Esophagus muscularis mucosa (tissue), 4 donors: ENCODE results near the gene TSSK1B. TPM values are rescaled to one million over a fixed set of nuclear protein-coding genes. Genes with fewer than 3 reads are reported as not detected.
"Not testable (repeated sequence)": the region's sequence is repeated elsewhere in the genome, so short reads cannot be mapped to it uniquely, and the experiment has no call there.

Experiments used
- DNase-seq: peaks from one replicate; pipeline ENCODE4 v3.0.0-alpha.2; 2017; ENCODE audit errors: extremely low spot score
- H3K27ac ChIP-seq, 4 donors: fragments of 200-600 bp; sonication (generic); replicated peaks in 1 of 4; 1 replicate in 3 of 4; 2 replicates in 1 of 4; pipeline ENCODE4 v1.5.1; 2016 to 2019; ENCODE audit warnings: mild to moderate bottlenecking in 1 of 4
- H3K27me3 ChIP-seq, 4 donors: fragments of 200-600 bp; sonication (generic); one replicate each; pipeline versions ENCODE4 v1.5.1 to v1.6.0; 2016 to 2019
- H3K36me3 ChIP-seq, 4 donors: fragments of 200-600 bp; sonication (generic); one replicate each; pipeline ENCODE4 v1.5.1; 2016 to 2019
- H3K4me1 ChIP-seq, 4 donors: fragments of 200-600 bp; sonication (generic); one replicate each; pipeline ENCODE4 v1.5.1; 2016 to 2019
- H3K4me3 ChIP-seq, 4 donors: fragments of 200-600 bp; sonication (generic); 1 replicate in 2 of 4; 2 replicates in 2 of 4; pipeline ENCODE4 v1.5.1; 2016 to 2019; ENCODE audit warnings: mild to moderate bottlenecking in 4 of 4, moderate library complexity in 1 of 4
- H3K9me3 ChIP-seq, 4 donors: fragments of 200-600 bp; sonication (generic); 1 replicate in 3 of 4; 2 replicates in 1 of 4; pipeline ENCODE4 v1.5.1; 2016 to 2019
- EP300 ChIP-seq: sonication (generic); formaldehyde crosslinking; IDR thresholded peaks from one replicate; pipeline ENCODE4 v1.6.1; 2017; ENCODE audit warnings: antibody characterized with exemption
- POLR2A ChIP-seq: fragments of 450-650 bp; IDR thresholded peaks from one replicate; pipeline ENCODE4 v1.6.1; 2017; ENCODE audit warnings: antibody characterized with exemption, moderate library complexity, mild to moderate bottlenecking, low read depth
- POLR2AphosphoS5 ChIP-seq, 2 donors: sonication (generic); formaldehyde crosslinking; IDR thresholded peaks; one replicate each; pipeline ENCODE4 v1.6.1; 2017; ENCODE audit warnings: antibody characterized with exemption in 2 of 2
- WGBS: methylation state at CpG from one replicate; pipeline ENCODE4 v1.1.5; 2018; 5-methylcytosine and 5-hydroxymethylcytosine counted together
- intact Hi-C: fragments of 100-400 bp; cut with DNase I; formaldehyde crosslinking; loops from one replicate; pipeline ENCODE4 v1.15.1; 2023
- total RNA-seq, 4 donors: library from RNA; depleted of rRNA; stranded (reverse); fragments of >200 nt; gene quantifications; one replicate each; pipeline versions ENCODE4 v1.1.0 to v1.2.1, GENCODE V29; 2016
- TF ChIP-seq, protein P1 (sequence below), 3 experiments: fragments of 200-600 bp in 2 of 3; fragments of 450-650 bp in 1 of 3; sonication (generic) in 2 of 3; IDR thresholded peaks; one replicate each; pipeline ENCODE4 v1.5.1; 2017 to 2019; ENCODE audit warnings: antibody characterized with exemption in 3 of 3, mild to moderate bottlenecking in 2 of 3, moderate library complexity in 1 of 3

The TSSK1B gene
- total RNA-seq, 4 donors from 2014 or later = under 0.01 TPM; not detected in 3

DNA sequence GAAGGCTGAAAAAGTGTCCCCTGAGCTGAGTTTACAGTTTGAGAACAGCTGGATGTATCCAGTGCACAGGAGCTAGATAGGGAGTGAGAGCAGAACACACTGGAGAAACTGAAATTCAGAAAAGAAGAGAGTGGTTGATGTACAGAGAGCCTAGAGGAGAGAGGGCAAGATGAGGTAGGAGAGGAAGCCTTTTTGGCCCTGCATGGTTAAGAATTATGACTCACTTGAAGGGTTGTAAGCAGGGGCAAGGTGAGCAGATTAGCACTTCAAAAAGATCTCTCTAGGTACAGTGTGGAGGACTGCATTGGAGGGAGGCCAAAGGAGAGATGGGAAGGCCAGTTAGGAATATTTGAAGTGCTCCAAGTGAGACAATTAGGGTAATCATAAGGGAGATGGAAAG, 28.2 kb upstream of the TSSK1B start:
- Histone ChIP-seq H3K4me3 (no peak overlapping the region), H3K9me3 (no peaks in the 10 kb centered on the region), H3K27me3 (no peaks in the 10 kb centered on the region), H3K27ac (no peak overlapping the region), H3K36me3 (no peaks in the 10 kb centered on the region), H3K4me1 (no peaks in the 10 kb centered on the region)
- DNase-seq = no peak
- intact Hi-C loops = no loop called here
- TF ChIP-seq EP300 = no peak
- TF ChIP-seq, protein P1, sequence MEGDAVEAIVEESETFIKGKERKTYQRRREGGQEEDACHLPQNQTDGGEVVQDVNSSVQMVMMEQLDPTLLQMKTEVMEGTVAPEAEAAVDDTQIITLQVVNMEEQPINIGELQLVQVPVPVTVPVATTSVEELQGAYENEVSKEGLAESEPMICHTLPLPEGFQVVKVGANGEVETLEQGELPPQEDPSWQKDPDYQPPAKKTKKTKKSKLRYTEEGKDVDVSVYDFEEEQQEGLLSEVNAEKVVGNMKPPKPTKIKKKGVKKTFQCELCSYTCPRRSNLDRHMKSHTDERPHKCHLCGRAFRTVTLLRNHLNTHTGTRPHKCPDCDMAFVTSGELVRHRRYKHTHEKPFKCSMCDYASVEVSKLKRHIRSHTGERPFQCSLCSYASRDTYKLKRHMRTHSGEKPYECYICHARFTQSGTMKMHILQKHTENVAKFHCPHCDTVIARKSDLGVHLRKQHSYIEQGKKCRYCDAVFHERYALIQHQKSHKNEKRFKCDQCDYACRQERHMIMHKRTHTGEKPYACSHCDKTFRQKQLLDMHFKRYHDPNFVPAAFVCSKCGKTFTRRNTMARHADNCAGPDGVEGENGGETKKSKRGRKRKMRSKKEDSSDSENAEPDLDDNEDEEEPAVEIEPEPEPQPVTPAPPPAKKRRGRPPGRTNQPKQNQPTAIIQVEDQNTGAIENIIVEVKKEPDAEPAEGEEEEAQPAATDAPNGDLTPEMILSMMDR (IDR thresholded peaks at IDR 0.05) = no peak
- no peak for TF ChIP-seq POLR2AphosphoS5 (IDR thresholded peaks at IDR 0.05)

DNA sequence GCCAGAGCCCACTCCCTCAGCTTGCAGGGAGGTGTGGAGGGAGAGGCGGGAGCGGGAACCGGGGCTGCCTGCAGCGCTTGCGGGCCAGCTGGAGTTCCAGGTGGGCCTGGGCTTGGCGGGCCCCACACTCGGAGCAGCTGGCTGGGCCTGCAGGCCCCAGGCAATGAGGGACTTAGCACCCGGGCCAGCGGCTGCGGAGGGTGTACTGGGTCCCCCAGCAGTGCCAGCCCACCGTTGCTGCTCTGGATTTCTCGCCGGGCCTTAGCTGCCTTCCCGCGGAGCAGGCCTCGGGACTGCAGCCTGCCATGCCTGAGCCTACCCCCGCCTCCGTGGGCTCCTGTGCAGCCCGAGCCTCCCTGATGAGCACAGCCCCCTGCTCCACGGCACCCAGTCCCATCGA, 22.3 kb upstream of the TSSK1B start:
- DNase-seq, H3K27me3 ChIP-seq, H3K9me3 ChIP-seq, intact Hi-C loops, H3K4me3 ChIP-seq, H3K4me1 ChIP-seq, H3K27ac ChIP-seq, H3K36me3 ChIP-seq: not testable (repeated sequence)
- 93% methylated on average over 10 of the region's 21 CpGs for WGBS

DNA sequence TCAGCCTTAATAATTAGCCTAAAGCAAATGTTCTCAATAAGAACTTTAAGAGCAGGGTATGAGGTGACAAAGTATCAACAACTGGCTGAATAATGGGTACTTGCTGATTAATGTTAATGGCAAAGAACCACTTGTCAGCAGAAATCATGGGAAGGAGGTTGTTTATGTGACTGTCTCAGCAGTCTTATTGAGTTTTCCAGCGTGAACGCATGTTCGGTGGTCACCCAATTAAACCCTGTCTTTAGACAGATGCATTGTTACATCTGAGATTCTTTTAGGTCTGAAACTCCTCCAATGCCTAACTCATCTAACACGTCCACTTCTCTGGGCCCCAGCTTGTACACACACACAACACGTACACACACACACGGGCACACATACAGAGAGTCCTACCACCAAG, 18.2 kb upstream of the TSSK1B start:
- H3K27ac ChIP-seq = no peak overlapping the region
- DNase-seq = no peak
- H3K36me3 ChIP-seq = no peaks in the 10 kb centered on the region
- WGBS = 94% methylated on average over 6 of the region's 6 CpGs
- H3K4me1 ChIP-seq = no peaks in the 10 kb centered on the region
- no peaks in the 10 kb centered on the region for H3K9me3 ChIP-seq
- H3K4me3 ChIP-seq = no peak overlapping the region
- H3K27me3 ChIP-seq = no peaks in the 10 kb centered on the region
- intact Hi-C loops = no loop called here
- TF ChIP-seq EP300 (no peak), POLR2AphosphoS5 (IDR thresholded peaks at IDR 0.05) (no peak), POLR2A (no peak)
- TF ChIP-seq, protein P1 (IDR thresholded peaks at IDR 0.05) = no peak

DNA sequence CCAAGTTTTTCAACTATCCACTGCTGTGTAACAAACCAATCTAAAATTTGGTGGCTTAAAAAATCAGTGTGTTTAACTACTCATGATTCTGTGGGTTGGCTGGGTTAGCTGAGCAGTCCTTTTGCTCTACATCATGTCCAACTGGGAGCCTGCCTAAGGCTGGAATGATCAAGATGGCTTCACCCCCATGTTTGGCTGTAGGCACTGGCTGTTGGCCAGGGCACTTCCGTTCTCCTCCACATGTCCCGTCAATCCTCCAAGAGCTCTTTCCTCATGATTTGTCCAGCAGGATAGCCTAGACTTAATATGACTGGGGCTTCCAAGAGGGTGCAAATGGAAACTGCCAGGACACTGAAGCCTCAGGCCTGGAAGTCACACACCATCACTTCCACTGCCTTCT, 17.0 kb upstream of the TSSK1B start:
- no peak for DNase-seq
- intact Hi-C loops = no loop called here
- Histone ChIP-seq H3K27me3 (no peaks in the 10 kb centered on the region), H3K4me1 (no peaks in the 10 kb centered on the region), H3K36me3 (no peaks in the 10 kb centered on the region), H3K4me3 (no peak overlapping the region), H3K27ac (no peak overlapping the region), H3K9me3 (no peaks in the 10 kb centered on the region)
- TF ChIP-seq, protein P1 (IDR thresholded peaks at IDR 0.05) = no peak
- TF ChIP-seq EP300 (no peak), POLR2A (no peak), POLR2AphosphoS5 (IDR thresholded peaks at IDR 0.05) (no peak)
- 94% methylated on average over 2 of the region's 2 CpGs for WGBS

DNA sequence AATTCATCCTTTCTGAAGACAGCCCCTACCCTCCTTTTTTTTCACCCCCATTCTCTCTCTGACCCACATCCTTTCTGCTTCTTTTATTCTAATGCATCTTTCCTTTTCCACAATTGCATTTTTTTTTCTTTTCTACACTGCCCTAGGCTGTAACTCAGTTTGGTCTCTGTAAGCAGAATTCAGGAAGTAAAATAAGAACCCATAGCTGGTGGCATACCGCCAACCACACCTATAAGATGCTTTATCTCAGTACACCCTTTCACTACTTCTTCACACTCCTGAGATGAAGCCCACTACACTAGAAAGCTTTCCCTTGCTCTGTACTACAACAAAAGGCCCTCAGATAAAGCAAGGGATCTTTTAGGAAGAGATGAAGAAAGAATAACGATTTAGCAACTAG, 16.1 kb upstream of the TSSK1B start:
- H3K36me3 ChIP-seq = no peaks in the 10 kb centered on the region
- no peaks in the 10 kb centered on the region for H3K27me3 ChIP-seq
- no peaks in the 10 kb centered on the region for H3K9me3 ChIP-seq
- no peak overlapping the region for H3K27ac ChIP-seq
- TF ChIP-seq EP300 (no peak), POLR2A (no peak), POLR2AphosphoS5 (IDR thresholded peaks at IDR 0.05) (no peak)
- TF ChIP-seq, protein P1 (IDR thresholded peaks at IDR 0.05) = no peak
- H3K4me3 ChIP-seq = no peak overlapping the region
- intact Hi-C loops = no loop called here
- H3K4me1 ChIP-seq = no peaks in the 10 kb centered on the region
- no peak for DNase-seq
- WGBS = 20% methylated on average over 2 of the region's 2 CpGs
